Stimulated activated CD4-positive, alpha-beta T cell treated with anti-CD3 and anti-CD28 coated beads, Interleukin-1b, Interleukin-23, amount 100 ng/mL, for 1 hour (primary cell): Measurements from ENCODE around the gene MCRIP1.

Experiments used
- DNase-seq, 2 donors: peaks; one replicate each; pipeline ENCODE4 v3.0.0-alpha.2; 2020; ENCODE audit warnings: low read depth in 2 of 2

Gene MCRIP1

DNA sequence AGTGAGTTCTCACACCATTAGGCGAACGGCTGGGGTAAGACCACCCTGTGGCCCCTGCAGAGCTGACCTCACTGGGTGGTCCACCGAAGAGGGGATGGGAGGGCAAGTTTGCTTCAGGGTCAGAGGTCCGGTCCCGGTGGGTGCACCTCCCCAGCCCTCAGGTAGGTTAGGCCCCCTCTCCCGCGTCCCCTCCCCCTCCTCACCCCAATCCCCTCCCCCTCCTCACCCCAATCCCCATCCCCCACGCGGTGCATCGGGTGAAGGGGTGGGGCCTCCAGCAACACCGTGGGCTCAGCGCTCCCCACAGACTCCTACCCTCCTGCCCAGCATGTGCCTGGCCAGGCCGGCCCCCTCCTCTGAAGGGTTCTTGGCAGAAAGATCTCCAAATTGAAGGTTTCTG, 13.4 kb downstream of the MCRIP1 start:
- DNase-seq, result no peak

DNA sequence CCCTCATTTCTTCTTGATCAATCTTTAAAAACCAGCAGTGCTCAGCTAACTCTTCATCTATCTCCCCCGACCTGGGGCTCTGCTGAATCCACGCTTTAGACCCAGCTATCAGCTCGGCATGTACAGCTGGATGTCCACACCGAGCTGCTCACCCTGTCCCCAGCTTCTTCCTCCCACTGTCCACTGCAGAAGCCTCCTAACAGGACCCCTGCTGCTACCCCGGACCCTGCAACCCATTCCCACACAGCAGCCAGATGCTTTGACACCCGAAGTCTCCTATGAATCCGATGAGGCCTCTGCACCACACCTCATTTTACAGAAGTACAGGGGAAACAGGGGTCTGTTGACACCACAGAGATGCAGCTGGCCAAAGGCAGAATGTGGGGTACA, 15.3 kb downstream of the MCRIP1 start:
- DNase-seq, result no peak

DNA sequence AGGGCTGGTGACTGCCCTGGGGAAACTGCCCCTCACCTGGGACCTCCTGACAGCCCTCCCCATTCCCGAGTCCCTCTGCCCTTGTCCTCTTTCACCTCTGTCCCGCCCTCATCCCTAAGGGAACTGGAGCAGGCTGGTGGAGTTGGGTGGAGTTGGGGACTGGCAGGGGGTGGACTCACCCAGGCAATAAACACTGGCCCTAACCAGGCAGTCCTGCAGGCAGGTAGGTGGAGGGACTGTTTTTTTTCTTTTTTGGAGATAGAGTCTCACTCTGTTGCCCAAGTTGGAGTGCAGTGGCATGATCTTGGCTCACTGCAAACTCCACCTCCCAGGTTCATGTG, 17.5 kb downstream of the MCRIP1 start:
- no peak for DNase-seq

DNA sequence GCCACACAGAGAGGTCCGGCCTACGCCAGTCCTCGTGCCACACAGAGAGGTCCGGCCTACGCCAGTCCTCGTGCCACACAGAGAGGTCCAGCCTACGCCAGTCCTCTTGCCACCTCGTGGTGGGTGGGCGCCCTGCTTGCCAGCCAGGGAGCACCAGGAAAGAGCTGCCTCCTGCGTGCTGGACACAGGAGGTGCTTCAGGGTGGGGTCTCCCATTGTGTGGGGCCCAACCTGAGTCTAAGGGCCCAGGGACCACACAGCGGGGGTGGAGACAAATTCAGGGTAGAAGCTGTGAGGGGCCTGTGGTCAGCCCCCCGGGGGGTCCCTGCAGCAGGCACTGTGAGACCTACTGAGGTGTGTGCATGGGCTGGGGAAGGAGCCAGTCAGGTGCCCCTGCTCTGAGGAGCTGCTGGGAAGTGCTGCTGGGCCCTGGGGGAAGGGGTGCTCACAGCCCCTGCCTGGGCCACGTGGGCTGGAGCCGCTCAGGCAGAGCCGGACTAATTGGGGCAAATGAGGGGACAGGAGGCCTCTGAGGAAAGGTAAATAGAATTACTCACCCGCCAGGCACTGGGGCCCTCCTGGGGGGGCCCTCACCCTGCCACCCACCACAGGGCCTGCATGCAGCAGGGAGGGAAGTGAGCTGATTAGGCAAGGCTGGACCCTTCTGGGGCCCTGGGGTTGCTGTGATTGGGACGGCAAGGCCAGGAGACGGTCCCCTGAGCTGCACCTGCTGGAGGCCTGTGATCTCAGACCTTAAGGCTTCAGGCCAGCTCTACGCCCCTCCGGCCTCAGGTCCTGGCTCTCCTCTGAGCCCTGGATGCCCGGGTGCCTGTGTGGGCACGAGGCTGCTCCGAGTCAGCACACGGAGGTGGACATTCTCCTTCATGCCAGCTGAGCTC, 18.1 kb downstream of the MCRIP1 start:
- no peak for DNase-seq

DNA sequence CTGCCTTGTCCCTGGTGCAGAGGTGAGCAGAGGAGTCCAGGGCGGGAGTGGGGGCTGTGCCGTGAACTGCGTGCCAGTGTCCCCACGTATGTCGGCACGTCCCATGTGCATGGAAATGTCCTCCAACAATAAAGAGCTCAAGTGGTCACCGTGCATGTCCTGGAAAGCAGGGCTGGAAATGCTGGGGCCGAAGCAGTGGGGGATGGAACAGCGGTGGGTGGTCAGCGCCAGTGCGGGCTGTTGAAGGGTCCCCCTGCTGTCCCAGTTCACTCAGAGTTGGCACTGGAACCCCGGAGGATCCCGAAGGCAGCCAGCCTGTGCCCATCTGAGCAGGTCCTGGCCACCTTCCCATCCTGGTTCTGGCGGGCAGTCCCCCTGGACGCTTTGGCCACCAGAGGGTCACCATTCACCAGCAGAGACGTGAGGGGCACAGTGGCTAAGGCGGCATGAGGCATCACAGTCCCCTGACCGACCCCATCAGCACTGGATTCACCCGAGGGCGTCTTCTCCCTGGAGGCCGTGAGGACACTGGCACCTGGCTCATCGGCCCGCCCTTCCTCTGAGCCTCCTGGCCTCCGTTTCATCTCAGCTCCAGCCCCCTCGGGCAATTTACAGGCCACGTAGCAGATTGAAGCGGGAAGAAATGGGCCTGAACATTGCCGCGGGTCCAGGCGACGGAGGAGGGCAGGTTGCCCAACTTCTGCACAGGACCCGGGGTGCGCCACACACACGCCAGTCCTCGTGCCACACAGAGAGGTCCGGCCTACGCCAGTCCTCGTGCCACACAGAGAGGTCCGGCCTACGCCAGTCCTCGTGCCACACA, 19.0 kb downstream of the MCRIP1 start:
- DNase-seq, result no peak

DNA sequence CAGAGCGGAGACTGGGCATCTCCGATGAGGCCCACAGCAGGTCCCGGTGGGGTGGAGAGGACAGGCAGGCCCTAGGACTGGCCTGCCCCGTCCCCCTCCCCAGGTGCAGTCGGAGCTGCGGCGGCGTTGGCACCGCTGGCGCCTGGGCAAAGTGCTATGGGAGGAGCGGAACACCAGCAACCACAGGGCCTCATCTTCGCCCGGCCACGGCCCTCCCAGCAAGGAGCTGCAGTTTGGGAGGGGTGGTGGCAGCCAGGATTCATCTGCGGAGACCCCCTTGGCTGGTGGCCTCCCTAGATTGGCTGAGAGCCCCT, 19.8 kb downstream of the MCRIP1 start:
- no peak for DNase-seq

DNA sequence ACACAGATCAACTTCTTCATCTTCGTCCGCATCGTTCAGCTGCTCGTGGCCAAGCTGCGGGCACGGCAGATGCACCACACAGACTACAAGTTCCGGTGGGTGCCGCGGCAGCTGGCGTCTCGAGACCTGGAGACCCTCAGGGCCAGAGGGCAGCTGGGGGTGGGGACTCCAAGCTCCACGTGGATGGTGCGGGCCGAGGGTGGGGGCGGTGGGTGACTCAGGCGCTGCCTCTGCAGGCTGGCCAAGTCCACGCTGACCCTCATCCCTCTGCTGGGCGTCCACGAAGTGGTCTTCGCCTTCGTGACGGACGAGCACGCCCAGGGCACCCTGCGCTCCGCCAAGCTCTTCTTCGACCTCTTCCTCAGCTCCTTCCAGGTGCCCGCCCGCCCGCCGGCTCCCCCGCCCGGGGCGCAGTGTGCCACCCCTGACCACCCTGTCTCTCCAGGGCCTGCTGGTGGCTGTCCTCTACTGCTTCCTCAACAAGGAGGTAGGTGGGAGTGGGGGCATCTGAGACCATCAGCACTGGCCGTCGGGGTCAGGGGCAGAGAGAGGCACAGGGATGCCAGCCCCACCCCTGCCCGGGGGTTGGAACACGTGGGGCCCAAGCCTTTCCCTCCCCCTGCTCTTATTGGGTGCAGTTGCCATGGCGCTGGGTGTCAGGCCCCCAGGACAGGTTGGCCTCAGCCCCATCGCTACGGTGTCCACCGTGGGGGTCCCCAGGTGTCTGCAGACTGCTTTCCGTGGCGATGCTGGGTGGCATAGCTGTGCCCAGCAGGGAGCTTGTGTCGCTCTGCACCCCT, 20.3 kb downstream of the MCRIP1 start:
- DNase-seq, result no peak

DNA sequence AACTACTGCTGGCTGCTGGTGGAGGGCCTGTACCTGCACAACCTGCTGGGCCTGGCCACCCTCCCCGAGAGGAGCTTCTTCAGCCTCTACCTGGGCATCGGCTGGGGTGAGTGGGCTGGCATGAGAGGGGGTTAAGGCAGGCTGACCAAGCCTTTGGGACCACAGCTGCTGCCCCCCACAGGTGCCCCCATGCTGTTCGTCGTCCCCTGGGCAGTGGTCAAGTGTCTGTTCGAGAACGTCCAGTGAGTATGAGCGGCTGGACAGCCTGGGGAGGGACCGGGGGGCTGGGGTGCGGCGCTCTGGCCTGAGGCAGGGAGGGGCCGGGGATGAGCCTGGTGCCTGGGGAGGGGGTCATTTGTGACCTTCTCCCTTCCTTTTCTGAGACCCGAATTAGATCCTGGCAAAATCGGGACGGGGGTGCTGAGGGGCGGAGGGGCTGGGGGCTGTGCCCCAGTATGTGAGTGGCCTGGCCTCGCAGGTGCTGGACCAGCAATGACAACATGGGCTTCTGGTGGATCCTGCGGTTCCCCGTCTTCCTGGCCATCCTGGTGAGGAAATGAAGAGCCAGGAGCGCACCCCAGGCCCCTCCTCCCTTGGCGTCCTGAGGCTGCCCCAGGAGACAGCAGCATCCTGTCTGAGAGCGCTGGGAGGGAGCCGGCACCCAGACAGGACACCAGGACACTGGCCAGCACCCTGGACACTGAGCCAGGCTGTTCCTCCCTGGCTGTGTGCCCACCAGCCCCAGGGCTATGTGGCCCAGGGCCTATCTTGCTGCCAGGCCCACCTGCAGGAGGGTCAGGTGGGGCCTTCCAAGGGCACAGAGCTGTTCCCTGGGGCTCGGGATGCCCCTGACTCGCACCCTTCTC, 21.2 kb downstream of the MCRIP1 start:
- no peak for DNase-seq

DNA sequence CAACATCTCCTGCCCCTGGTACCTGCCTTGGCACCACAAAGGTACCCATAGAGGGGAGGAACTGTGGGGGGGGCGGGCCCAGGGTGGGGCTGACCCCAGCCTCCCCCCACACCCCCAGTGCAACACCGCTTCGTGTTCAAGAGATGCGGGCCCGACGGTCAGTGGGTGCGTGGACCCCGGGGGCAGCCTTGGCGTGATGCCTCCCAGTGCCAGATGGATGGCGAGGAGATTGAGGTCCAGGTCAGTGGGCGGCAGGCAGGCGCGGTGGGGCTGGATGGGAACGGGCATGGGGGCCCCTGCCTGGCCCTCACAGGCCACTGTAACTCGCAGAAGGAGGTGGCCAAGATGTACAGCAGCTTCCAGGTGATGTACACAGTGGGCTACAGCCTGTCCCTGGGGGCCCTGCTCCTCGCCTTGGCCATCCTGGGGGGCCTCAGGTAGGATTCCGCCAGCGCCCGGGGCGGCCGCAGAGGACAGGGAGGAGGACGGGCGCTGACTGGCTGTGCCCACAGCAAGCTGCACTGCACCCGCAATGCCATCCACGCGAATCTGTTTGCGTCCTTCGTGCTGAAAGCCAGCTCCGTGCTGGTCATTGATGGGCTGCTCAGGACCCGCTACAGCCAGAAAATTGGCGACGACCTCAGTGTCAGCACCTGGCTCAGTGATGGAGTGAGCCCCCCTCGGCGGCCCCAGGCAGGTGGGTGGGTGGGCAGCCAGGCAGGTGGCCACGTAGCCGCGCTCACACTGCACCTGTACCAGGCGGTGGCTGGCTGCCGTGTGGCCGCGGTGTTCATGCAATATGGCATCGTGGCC, 22.0 kb downstream of the MCRIP1 start:
- no peak for DNase-seq

DNA sequence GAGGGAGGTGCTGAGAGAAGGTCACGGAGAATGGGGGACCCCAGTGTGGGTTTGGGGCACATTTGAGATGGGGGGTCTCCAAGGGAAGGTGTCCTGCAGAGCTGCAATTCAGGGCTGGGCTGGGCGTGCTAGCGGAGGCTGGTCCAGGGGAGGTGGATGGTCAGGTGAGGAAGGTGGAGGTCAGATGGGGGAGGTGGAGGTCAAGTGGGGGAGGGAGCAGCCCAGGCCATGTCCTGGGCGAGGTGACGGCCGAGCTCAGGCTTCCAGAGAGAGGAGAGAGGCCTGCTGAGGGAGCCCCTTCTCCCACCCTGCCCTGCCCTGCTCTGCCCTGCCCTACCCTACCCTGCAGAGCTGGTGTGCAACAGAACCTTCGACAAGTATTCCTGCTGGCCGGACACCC, 22.6 kb downstream of the MCRIP1 start:
- DNase-seq, result no peak

DNA sequence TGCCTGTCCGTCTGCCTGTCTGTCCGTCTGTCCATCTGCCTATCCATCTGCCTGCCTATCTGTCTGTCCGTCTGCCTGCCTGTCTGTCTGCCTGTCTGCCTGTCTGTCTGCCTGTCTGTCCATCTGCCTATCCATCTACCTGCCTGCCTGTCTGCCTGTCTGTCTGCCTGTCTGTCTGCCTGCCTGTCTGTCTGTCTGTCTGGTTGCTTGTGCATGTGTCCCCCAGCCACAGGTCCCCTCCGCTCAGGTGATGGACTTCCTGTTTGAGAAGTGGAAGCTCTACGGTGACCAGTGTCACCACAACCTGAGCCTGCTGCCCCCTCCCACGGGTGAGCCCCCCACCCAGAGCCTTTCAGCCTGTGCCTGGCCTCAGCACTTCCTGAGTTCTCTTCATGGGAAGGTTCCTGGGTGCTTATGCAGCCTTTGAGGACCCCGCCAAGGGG, 23.5 kb downstream of the MCRIP1 start:
- no peak for DNase-seq

DNA sequence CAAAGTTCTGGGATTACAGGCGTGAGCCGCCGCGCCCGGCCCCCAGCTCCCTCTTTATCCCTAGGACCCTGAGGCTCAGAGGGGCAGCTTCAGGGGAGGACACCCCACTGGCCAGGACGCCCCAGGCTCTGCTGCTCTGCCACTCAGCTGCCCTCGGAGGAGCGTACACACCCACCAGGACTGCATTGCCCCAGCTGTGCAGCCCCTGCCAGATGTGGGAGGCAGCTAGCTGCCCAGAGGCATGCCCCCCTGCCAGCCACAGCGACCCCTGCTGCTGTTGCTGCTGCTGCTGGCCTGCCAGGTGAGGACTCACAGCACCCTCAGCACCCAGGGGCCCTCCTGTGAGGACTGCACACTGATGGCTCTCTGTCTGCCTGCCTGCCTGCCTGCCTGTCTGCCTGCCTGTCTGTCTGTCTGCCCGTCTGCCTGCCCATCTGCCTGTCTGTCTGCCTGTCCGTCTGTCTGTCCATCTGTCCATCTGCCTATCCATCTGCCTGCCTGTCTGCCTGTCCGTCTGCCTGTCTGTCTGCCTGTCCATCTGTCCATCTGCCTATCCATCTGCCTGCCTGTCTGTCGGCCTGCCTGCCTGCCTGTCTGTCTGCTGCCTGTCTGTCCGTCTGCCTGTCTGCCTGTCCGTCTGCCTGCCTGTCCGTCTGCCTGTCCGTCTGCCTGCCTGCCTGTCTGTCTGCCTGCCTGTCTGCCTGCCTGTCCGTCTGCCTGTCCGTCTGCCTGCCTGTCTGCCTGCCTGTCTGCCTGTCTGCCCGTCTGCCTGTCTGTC, 24.1 kb downstream of the MCRIP1 start:
- DNase-seq, result no peak

DNA sequence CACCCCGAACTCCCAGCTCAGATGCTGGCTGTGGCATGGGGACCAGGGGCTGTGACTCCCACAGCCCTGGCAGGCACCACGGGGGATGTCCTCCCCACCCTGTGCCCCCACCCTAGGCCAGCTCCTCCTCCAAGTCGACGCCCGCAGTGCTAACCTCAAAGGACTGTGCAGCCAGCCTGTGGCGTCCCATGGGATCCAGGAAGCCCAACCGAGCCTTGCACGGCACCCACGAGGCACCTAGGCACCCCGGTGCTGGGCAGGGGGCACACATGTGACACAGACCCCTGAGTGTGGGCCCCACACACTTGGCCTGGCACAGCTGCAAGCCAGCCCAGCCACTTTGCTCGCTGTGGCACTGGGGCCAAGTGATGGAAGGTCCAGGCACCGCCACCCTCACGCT, 25.3 kb downstream of the MCRIP1 start:
- no peak for DNase-seq

DNA sequence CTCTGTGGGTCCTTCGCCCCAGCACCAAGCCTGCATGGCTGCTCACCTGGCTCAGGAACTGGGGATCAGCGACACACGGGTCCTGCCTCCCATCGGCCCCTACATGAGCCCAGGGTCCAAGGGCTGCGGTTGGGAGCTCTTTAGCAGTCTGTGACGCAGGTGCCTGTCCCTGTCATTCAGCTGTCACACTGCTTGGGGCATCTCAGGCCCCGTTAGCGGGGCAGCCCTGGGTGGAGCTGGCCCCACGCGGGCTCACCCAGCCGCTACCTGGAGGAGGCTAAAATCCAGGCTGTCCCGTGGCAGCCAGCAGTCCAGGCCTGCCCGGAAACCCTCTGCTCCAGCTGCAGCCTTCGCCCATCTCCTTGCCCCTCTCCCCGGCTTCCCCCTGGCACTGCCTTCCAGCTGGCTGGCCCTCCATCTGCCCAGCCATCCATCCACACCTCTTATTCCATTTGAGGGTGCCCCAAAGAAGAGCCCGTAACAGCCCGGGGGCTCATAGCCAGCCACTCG, 25.8 kb downstream of the MCRIP1 start:
- DNase-seq, result no peak

DNA sequence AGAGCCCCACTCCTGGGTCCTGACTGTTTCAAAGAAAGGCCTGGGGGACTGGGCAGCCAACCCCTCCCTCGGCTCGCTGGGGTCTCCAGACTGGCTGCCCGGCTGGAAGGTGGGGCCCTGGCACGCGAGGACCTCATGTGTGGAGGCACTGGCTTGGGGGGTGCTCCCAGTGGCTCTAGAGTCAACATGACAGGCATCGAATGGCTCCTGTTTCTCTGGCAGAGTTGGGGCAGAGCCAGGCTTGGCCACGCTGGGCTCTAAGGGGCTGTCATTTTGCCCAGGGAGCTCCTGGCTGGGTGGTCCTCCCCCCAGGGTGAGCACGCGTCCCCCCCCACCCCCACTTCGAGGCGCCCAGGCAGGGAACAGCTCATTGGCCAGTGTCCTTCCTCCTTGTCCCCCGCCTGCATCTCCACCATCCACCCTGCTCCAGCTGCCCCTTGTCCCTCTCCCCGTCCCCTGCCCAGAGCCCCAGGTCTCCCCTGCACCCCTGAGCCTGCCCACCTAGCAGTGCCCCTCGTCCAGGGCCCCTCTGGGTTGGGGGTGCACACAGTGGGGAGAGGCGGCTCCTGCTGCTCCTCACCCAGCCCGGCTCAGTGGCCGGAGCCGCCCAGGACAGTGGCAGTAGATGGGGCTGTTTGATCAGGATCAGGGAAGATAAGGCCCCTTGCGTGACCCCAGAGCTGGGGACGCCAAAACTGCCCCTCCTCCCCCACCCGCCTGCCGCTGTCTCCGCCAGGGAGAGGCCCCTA, 26.5 kb downstream of the MCRIP1 start:
- no peak for DNase-seq

DNA sequence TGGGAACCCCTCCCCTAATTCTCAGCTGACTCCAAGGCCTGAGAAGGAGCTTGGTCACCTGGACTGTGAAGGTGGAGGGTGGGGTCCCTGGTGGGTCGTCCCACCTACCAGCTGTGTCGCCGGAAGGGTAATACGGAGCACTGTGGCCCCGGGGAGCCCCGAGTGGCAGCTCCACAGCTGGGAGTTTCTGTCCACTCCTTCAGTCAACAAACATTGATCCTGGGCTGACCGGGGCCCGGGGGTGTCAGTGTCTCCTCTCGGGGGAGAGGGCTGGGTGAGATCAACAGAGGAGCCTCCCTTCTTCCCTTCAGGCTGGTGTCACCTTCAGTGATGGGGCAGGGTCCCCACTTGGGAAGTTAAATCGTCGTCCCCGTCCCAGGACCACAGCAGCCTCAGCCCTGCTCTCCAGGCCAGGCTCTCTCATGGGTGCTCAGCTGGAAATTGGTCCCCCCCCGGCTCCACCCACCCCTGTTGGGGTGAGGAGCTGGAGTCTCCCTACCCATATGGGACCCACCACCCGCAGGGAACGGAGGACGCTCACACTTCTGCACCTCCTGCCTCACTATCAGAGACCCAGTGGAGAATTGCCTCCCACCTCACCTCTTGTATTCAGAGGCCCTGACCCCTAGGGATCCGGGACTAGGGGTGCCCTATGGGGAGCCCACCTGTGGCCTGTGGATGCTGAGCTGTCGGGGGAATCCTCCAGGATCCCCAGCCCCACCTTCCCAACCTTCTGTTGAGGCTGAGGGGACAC, 27.2 kb downstream of the MCRIP1 start:
- DNase-seq, result no peak

DNA sequence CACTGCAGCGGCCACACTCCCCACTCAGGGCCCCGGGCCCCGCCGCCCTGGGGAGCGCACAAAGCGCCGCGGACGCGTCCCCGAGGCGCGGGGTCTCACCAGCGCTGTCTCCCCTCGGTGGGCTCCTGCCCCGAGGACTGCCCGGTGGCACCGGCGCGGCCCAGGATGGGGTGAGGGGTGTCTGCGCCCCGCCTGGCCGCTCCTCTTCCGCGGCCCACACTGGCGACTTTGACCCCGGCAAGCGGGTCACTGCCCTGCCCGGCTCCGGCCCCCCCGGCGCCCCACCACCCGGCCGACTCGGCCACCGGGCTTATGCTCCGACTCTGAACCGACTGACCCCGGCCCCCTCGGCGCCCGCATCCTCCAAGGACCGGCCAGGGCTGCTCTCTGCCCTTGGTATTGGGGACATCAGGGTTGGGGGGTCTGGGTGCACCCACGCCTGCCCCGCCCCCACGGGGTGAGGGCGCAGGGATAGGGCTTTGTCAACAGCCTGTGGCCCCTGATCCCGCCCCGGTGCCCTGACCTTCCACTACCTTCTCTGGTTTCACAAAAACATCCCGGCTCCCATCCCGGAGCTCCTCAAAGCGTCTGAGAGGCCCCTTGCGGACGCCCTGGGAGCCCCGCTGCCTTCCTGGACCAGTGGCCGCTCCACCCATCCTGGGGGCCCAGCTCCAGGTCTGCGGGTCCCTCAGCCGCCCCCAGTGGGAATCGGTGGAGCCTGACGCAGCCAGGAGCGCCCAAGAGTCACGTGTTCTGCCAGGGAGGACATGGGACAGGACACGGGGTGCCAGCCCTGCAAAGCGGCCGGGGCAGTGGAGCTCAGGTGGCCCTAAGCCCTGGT, 28.3 kb downstream of the MCRIP1 start:
- no peak for DNase-seq
